ENCODE data around the gene RGCC. TPM values are rescaled to one million over a fixed set of nuclear protein-coding genes. Genes with fewer than 3 reads are reported as not detected.

Gene RGCC
- total RNA-seq, result 100 to 1,000 TPM; 135 to 143 TPM

- Mint-ChIP-seq H3K9me3 (peaks cover 8% of the 10 kb centered on the region), H3K27me3 (peaks cover 4% of the 10 kb centered on the region), H3K36me3 (ENCODE audit: low read depth) (peaks cover 33% of the 10 kb centered on the region), H3K27ac (peak within 1 kb of the TSS; percentile 96), H3K4me1 (ENCODE audit: low read depth) (peaks cover 42% of the 10 kb centered on the region), H3K4me3 (peak within 1 kb of the TSS; percentile 80)
- ChIA-PET CTCF (interaction anchor here (0.6 to 1.4 kb wide), 3 partner anchors 10 to 196 kb away, joined by 3 to 4 read pairs (median 3); no protein-coding TSS in a partner anchor), POLR2A (interaction anchor here (0.6 to 5.4 kb wide), 5 partner anchors 13 to 50 kb away, joined by 3 to 39 read pairs (median 4); no protein-coding TSS in a partner anchor)
- ATAC-seq (peak; percentile 78), DNase-seq (peak; percentile 97)
- TF ChIP-seq CTCF (IDR thresholded peaks at IDR 0.05), result no peak
- intact Hi-C loops (cut with micrococcal nuclease), result no loop called here
These were observed at the start of gene RGCC for GRCh38 chr13:41456768-41457588. RGCC (plus strand) TSS chr13:41457550; CDS start chr13:41457708, 158 bp downstream.

- H3K27ac Mint-ChIP-seq, result no peak overlapping the region
These were observed 49.2 kb upstream of the RGCC start for GRCh38 chr13:41408121-41408520.

GRCh38 chr13:41408746-41409145 is 48.6 kb upstream of the RGCC start:
- Mint-ChIP-seq H3K9me3 (no peaks in the 10 kb centered on the region), H3K36me3 (ENCODE audit: low read depth) (no peaks in the 10 kb centered on the region)
- intact Hi-C loops (cut with micrococcal nuclease), result no loop called here

More at GRCh38 chr13:41408121-41408520, 49.2 kb upstream of the RGCC start:
- ATAC-seq (no peak), DNase-seq (no peak)
- Mint-ChIP-seq H3K36me3 (ENCODE audit: low read depth) (no peaks in the 10 kb centered on the region), H3K27me3 (no peaks in the 10 kb centered on the region), H3K4me1 (ENCODE audit: low read depth) (peaks cover 2% of the 10 kb centered on the region), H3K9me3 (no peaks in the 10 kb centered on the region), H3K4me3 (no peak overlapping the region)
- CTCF ChIA-PET, result interaction anchor here (1.4 kb wide), 1 partner anchor 87 kb away, joined by 3 read pairs; no protein-coding TSS in a partner anchor
- POLR2A ChIA-PET, result no interaction called here
- TF ChIP-seq CTCF (IDR thresholded peaks at IDR 0.05), result no peak
- intact Hi-C loops (cut with micrococcal nuclease), result no loop called here

GRCh38 chr13:41409611-41410010 is 47.7 kb upstream of the RGCC start:
- peaks cover 2% of the 10 kb centered on the region for H3K4me1 Mint-ChIP-seq (ENCODE audit: low read depth)
- intact Hi-C loops (cut with micrococcal nuclease), result no loop called here
- no peak for ATAC-seq
- H3K9me3 Mint-ChIP-seq, result no peaks in the 10 kb centered on the region
- no peak overlapping the region for H3K4me3 Mint-ChIP-seq
- no peaks in the 10 kb centered on the region for H3K27me3 Mint-ChIP-seq
- no peak overlapping the region for H3K27ac Mint-ChIP-seq
- TF ChIP-seq CTCF (IDR thresholded peaks at IDR 0.05), result no peak
- H3K36me3 Mint-ChIP-seq (ENCODE audit: low read depth), result no peaks in the 10 kb centered on the region
- CTCF ChIA-PET, result interaction anchor here (1.1 to 1.4 kb wide), 2 partner anchors 11 to 86 kb away, joined by 3 to 4 read pairs; no protein-coding TSS in a partner anchor
- POLR2A ChIA-PET, result no interaction called here
- DNase-seq, result no peak

More at GRCh38 chr13:41408746-41409145, 48.6 kb upstream of the RGCC start:
- H3K27me3 Mint-ChIP-seq, result no peaks in the 10 kb centered on the region
- no peak overlapping the region for H3K27ac Mint-ChIP-seq
- no peak for TF ChIP-seq CTCF (IDR thresholded peaks at IDR 0.05)
- no peak for DNase-seq
- no peak for ATAC-seq
- ChIA-PET POLR2A (no interaction called here), CTCF (interaction anchor here (1.1 to 1.4 kb wide), 2 partner anchors 12 to 87 kb away, joined by 3 to 4 read pairs; no protein-coding TSS in a partner anchor)
- no peak overlapping the region for H3K4me3 Mint-ChIP-seq
- H3K4me1 Mint-ChIP-seq (ENCODE audit: low read depth), result peaks cover 2% of the 10 kb centered on the region

GRCh38 chr13:41411060-41411459 is 46.3 kb upstream of the RGCC start:
- Mint-ChIP-seq H3K4me1 (ENCODE audit: low read depth) (peaks cover 2% of the 10 kb centered on the region), H3K9me3 (peaks cover 1% of the 10 kb centered on the region), H3K27ac (no peak overlapping the region), H3K36me3 (ENCODE audit: low read depth) (no peaks in the 10 kb centered on the region), H3K4me3 (no peak overlapping the region), H3K27me3 (no peaks in the 10 kb centered on the region)
- intact Hi-C loops (cut with micrococcal nuclease), result no loop called here
- ChIA-PET CTCF (interaction anchor here (1.6 kb wide), 1 partner anchor 21 kb away, joined by 3 read pairs; no protein-coding TSS in a partner anchor), POLR2A (no interaction called here)
- ATAC-seq (no peak), DNase-seq (no peak)
- no peak for TF ChIP-seq CTCF (IDR thresholded peaks at IDR 0.05)
